Measurements from ENCODE around the gene OR2S2.
A peak's percentile ranks its signal among the peaks of the same experiment; 100 is the strongest.
"Not testable (repeated sequence)": the region's sequence is repeated elsewhere in the genome, so short reads cannot be mapped to it uniquely, and the experiment has no call there.

The OR2S2 gene

DNA sequence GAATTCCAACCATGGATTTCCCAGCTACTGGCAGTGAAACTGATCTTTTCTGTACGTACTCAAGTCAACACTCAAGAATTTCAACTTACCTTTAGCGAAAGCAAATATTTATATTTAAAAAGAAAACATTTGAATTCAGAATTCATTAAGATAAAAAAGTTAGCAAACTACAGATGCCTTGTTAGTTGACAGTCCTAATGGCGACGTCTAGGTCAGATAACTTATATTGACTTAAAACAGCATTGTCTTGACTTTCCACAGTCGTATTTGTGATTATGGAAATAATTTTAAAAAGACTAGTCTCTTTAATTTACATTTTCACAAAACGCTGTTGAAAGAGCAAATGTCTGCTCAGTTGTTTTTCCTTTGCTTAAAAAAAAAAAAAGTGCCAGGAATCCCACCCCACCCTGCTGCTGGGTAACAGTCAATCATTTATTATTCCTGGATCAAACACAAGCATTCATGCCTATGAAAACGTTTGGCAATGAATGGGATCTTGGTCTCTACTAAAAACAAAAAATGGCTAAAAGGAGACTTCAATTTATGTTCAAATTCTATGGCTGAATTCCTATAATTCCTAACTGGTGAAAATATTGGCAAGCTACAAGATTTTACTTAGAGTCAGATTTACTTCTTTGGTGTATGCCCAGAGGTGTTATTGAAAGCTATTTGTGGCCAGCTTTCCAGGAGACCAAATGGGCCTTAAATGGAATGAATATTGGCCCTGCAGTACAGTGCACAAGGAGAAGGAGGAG, 22.0 kb downstream of the OR2S2 start:
- H3K36me3 ChIP-seq, result no peaks in the 10 kb centered on the region
- H3K4me3 ChIP-seq, result no peak overlapping the region
- no peaks in the 10 kb centered on the region for H3K9me3 ChIP-seq
- intact Hi-C loops (cut with DNase I; ENCODE audit: low total_unique reads), result no loop called here
- DNase-seq, result no peak
- peak overlapping the region; percentile 66 to 81 for H3K27ac ChIP-seq
- no peaks in the 10 kb centered on the region for H3K27me3 ChIP-seq
- peaks cover 0 to 65% (median 30%) of the 10 kb centered on the region in 4 donors for H3K4me1 ChIP-seq
- TF ChIP-seq, protein P1, sequence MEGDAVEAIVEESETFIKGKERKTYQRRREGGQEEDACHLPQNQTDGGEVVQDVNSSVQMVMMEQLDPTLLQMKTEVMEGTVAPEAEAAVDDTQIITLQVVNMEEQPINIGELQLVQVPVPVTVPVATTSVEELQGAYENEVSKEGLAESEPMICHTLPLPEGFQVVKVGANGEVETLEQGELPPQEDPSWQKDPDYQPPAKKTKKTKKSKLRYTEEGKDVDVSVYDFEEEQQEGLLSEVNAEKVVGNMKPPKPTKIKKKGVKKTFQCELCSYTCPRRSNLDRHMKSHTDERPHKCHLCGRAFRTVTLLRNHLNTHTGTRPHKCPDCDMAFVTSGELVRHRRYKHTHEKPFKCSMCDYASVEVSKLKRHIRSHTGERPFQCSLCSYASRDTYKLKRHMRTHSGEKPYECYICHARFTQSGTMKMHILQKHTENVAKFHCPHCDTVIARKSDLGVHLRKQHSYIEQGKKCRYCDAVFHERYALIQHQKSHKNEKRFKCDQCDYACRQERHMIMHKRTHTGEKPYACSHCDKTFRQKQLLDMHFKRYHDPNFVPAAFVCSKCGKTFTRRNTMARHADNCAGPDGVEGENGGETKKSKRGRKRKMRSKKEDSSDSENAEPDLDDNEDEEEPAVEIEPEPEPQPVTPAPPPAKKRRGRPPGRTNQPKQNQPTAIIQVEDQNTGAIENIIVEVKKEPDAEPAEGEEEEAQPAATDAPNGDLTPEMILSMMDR (IDR thresholded peaks at IDR 0.05), result no peak

DNA sequence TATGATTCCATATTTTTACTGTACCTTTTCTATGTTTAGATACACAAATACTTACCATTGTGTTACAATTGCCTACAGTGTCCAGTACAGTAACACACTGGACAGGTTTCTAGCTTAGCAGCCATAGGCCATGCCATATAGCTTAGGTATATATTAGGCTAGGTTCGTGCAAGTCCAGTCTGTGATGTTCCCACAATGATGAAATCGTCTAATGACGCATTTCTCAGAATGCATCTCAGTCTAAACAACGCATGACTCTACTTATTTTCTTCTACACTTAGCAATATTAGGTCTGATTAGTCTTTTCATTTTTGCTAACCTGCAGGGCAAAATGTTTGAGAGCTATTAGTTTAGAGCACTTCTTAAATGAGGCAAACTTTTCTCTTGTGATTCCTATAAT, 22.7 kb downstream of the OR2S2 start:
- no peak overlapping the region for H3K4me3 ChIP-seq
- H3K27me3 ChIP-seq, result no peaks in the 10 kb centered on the region
- no peaks in the 10 kb centered on the region for H3K36me3 ChIP-seq
- DNase-seq, result no peak
- intact Hi-C loops (cut with DNase I; ENCODE audit: low total_unique reads), result no loop called here
- peak overlapping the region; percentile 66 to 81 for H3K27ac ChIP-seq
- H3K4me1 ChIP-seq, result peaks cover 0 to 65% (median 30%) of the 10 kb centered on the region in 4 donors
- H3K9me3 ChIP-seq, result no peaks in the 10 kb centered on the region
- TF ChIP-seq, protein P1 (IDR thresholded peaks at IDR 0.05), result no peak

DNA sequence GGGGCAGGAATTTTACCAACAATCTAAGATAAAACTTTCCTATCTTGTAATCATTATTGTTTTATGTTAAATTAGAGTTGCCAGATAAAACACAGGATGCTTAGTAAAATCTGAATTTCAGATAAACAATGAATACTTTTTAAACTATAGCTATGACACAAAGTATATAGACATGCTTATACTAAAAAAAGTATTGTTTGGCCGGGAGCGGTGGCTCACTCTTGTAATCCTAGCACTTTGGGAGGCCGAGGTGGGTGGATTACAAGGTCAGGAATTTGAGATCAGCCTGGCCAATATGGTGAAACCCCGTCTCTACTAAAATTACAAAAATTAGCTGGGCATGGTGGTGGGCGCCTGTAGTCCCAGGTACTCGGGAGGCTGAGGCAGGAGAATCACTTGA, 23.9 kb downstream of the OR2S2 start:
- peaks cover 0 to 58% (median 28%) of the 10 kb centered on the region in 4 donors for H3K4me1 ChIP-seq
- H3K36me3 ChIP-seq; H3K4me3 ChIP-seq; H3K27me3 ChIP-seq; intact Hi-C loops (cut with DNase I; ENCODE audit: low total_unique reads); DNase-seq; H3K9me3 ChIP-seq: not testable (repeated sequence)
- peak overlapping the region; percentile 24 to 81 for H3K27ac ChIP-seq

DNA sequence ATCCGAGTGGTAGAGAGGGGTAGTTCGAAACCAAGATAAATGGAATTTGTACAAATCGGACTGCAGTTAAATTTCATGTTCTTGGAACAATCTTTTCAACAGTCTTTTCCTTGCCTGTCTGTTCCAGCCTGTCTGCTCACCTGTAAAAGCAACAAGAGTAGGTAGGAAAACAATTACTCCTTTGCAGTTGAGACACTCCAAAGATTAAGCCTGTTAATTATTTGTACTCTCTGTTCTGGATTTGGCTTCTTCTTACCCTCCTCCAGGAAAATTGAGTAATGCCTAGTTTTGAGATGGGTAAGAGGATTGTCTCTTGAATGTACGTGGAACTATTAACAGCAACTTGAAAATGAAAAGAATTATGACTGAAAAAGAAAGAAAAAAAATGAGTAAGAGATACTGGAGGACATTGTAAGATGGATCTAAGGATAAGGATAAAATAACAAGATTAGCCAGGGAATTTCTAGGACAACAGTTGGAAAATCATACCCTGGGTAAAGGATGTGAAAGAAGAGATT, 24.3 kb downstream of the OR2S2 start:
- Histone ChIP-seq H3K4me3 (no peak overlapping the region), H3K4me1 (peaks cover 0 to 53% (median 26%) of the 10 kb centered on the region in 4 donors), H3K27ac (peak overlapping the region; percentile 24 to 81), H3K36me3 (no peaks in the 10 kb centered on the region), H3K9me3 (no peaks in the 10 kb centered on the region), H3K27me3 (no peaks in the 10 kb centered on the region)
- TF ChIP-seq, protein P1 (IDR thresholded peaks at IDR 0.05), result no peak
- intact Hi-C loops (cut with DNase I; ENCODE audit: low total_unique reads), result no loop called here
- no peak for DNase-seq

DNA sequence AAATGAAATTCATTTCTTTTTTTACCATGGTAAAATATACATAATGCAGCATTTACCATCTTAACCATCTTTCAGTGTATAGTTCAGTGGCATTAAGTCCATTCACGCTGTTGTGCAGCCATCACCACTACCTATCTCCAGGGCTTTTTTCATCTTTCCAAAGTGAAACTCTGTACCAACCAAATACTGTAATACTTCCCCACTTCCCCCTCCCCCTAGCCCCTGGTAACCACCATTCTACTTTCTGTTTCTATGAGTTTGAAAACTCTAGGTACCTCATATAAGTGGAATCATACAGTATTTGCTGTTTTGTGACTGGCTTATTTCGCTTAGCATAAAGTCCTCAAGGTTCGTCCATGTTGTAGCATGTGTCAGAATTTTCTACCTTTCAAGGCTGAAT, 25.2 kb downstream of the OR2S2 start:
- intact Hi-C loops (cut with DNase I; ENCODE audit: low total_unique reads), result no loop called here
- DNase-seq, result no peak
- Histone ChIP-seq H3K4me3 (no peak overlapping the region), H3K4me1 (peaks cover 0 to 44% (median 18%) of the 10 kb centered on the region in 4 donors), H3K27me3 (no peaks in the 10 kb centered on the region), H3K9me3 (no peaks in the 10 kb centered on the region), H3K27ac (no peak overlapping the region), H3K36me3 (no peaks in the 10 kb centered on the region)
- TF ChIP-seq, protein P1 (IDR thresholded peaks at IDR 0.05), result no peak

DNA sequence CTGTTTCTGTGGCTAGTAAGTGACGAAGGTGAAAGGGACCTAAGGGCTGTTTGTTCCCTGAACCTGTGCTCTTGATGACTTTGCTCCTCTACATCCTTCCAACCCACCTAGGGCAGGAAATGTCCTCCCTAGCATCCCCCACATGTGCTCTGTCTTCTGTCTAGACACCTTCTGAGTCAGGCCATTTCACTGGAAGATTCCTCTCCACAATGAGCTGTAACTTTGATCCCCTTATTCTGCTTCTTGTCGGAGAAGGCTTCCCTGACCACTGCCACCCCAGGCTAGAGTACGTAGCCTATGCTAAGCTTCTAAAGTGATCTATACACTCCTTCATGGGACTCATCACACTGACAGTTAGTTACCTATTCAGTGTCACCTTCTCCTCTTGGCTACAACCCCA, 27.0 kb downstream of the OR2S2 start:
- Histone ChIP-seq H3K4me3 (no peak overlapping the region), H3K27ac (no peak overlapping the region), H3K4me1 (peaks cover 0 to 27% (median 8%) of the 10 kb centered on the region in 4 donors), H3K36me3 (no peaks in the 10 kb centered on the region), H3K9me3 (no peaks in the 10 kb centered on the region), H3K27me3 (no peaks in the 10 kb centered on the region)
- DNase-seq, result no peak
- TF ChIP-seq, protein P1 (IDR thresholded peaks at IDR 0.05), result no peak
- intact Hi-C loops (cut with DNase I; ENCODE audit: low total_unique reads), result no loop called here
